ENCODE measurements around the gene IGFN1.

- TF ChIP-seq, protein P1, sequence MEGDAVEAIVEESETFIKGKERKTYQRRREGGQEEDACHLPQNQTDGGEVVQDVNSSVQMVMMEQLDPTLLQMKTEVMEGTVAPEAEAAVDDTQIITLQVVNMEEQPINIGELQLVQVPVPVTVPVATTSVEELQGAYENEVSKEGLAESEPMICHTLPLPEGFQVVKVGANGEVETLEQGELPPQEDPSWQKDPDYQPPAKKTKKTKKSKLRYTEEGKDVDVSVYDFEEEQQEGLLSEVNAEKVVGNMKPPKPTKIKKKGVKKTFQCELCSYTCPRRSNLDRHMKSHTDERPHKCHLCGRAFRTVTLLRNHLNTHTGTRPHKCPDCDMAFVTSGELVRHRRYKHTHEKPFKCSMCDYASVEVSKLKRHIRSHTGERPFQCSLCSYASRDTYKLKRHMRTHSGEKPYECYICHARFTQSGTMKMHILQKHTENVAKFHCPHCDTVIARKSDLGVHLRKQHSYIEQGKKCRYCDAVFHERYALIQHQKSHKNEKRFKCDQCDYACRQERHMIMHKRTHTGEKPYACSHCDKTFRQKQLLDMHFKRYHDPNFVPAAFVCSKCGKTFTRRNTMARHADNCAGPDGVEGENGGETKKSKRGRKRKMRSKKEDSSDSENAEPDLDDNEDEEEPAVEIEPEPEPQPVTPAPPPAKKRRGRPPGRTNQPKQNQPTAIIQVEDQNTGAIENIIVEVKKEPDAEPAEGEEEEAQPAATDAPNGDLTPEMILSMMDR (IDR thresholded peaks at IDR 0.05; ENCODE audit: low read depth, low read length), result no peak
- TF ChIP-seq POLR2A (IDR thresholded peaks at IDR 0.05; ENCODE audit: extremely low read depth, insufficient read length) (no peak), MYC (IDR thresholded peaks at IDR 0.05; ENCODE audit: low read depth, low read length) (no peak), MAX (IDR thresholded peaks at IDR 0.05; ENCODE audit: low read depth, low read length) (no peak)
Measured at GRCh38 chr1:201251851-201252430, 61.3 kb downstream of the IGFN1 start.

Data from NB4 (cell line).